HEK293 (cell line): ENCODE measurements around the gene THTPA.

ENCODE experiments used
- CTCF ChIA-PET: fragments of 350-600 bp; formaldehyde crosslinking; extraction: SDS; loops from one replicate; lab custom pipeline; 2021; ENCODE audit warnings: antibody characterized with exemption; lab: Yijun Ruan, JAX
- POLR2A ChIA-PET: fragments of 300-600 bp; formaldehyde crosslinking; extraction: SDS; loops from one replicate; lab custom pipeline; 2020; ENCODE audit warnings: antibody characterized with exemption, inconsistent platforms; lab: Yijun Ruan, JAX
- H3K27ac ChIP-seq: fragments of 200-500 bp; sonication (Bioruptor generic); 2 replicates; pipeline ENCODE4 v1.5.1; 2014; ENCODE audit warnings: low read depth, low read length, control low read depth, inconsistent platforms; ENCODE audit errors: extremely low read depth
- H3K36me3 ChIP-seq, 2 experiments: fragments of 200-500 bp in 1 of 2; sonication (Bioruptor generic) in 1 of 2; 1 replicate in 1 of 2; 2 replicates in 1 of 2; pipeline ENCODE4 v1.5.1; 2014 to 2017; ENCODE audit warnings: inconsistent platforms in 2 of 2, low read length in 2 of 2; ENCODE audit not compliant: control insufficient read depth in 2 of 2, insufficient read depth in 1 of 2
- H3K4me1 ChIP-seq: fragments of 200-500 bp; sonication (Bioruptor generic); 2 replicates; pipeline ENCODE4 v1.5.1; 2014; ENCODE audit warnings: mild to moderate bottlenecking, low read length, inconsistent platforms; ENCODE audit not compliant: control insufficient read depth, insufficient read depth
- H3K4me3 ChIP-seq: 2 replicates; pipeline ENCODE4 v1.5.1; 2011; ENCODE audit warnings: low read depth, mild to moderate bottlenecking, control low read depth, low read length, moderate library complexity
- H3K9me3 ChIP-seq: fragments of 200-500 bp; sonication (Bioruptor generic); 2 replicates; pipeline ENCODE4 v1.5.1; 2014; ENCODE audit warnings: low read depth, low read length, inconsistent platforms; ENCODE audit not compliant: control insufficient read depth, insufficient read depth
- GLI4 ChIP-seq: fragments of 450-650 bp; formaldehyde crosslinking; IDR thresholded peaks from 2 replicates; pipeline ENCODE4 v1.5.1; 2016; ENCODE audit warnings: missing biosample characterization, missing genetic modification characterization
- GLIS2 ChIP-seq: fragments of 450-650 bp; formaldehyde crosslinking; IDR thresholded peaks from 2 replicates; pipeline ENCODE4 v1.5.1; 2016; ENCODE audit warnings: missing biosample characterization, missing genetic modification characterization
- RBAK ChIP-seq: fragments of 450-650 bp; formaldehyde crosslinking; IDR thresholded peaks from 2 replicates; pipeline ENCODE4 v1.5.1; 2016; ENCODE audit warnings: missing biosample characterization, missing genetic modification characterization
- SP2 ChIP-seq: fragments of 450-650 bp; formaldehyde crosslinking; IDR thresholded peaks from 2 replicates; pipeline ENCODE4 v1.5.1; 2016; ENCODE audit warnings: missing biosample characterization, missing genetic modification characterization
- SP3 ChIP-seq: fragments of 450-650 bp; formaldehyde crosslinking; IDR thresholded peaks from 2 replicates; pipeline ENCODE4 v1.5.1; 2016; ENCODE audit warnings: missing biosample characterization, missing genetic modification characterization
- WT1 ChIP-seq: fragments of 450-650 bp; formaldehyde crosslinking; IDR thresholded peaks from 2 replicates; pipeline ENCODE4 v1.5.1; 2016; ENCODE audit warnings: missing biosample characterization, missing genetic modification characterization
- ZBTB48 ChIP-seq: fragments of 450-650 bp; formaldehyde crosslinking; IDR thresholded peaks from 2 replicates; pipeline ENCODE4 v1.5.1; 2016; ENCODE audit warnings: missing biosample characterization, missing genetic modification characterization
- ZBTB8A ChIP-seq: fragments of 450-650 bp; formaldehyde crosslinking; IDR thresholded peaks from 2 replicates; pipeline ENCODE4 v1.5.1; 2016; ENCODE audit warnings: missing biosample characterization, missing genetic modification characterization
- ZFP37 ChIP-seq: fragments of 450-650 bp; formaldehyde crosslinking; IDR thresholded peaks from 2 replicates; pipeline ENCODE4 v1.5.1; 2016; ENCODE audit warnings: missing biosample characterization, missing genetic modification characterization
- ZNF174 ChIP-seq: fragments of 450-650 bp; formaldehyde crosslinking; IDR thresholded peaks from 2 replicates; pipeline ENCODE4 v1.5.0; 2017; ENCODE audit warnings: missing biosample characterization, mild to moderate bottlenecking, missing genetic modification characterization
- ZNF175 ChIP-seq: fragments of 450-650 bp; formaldehyde crosslinking; IDR thresholded peaks from 2 replicates; pipeline ENCODE4 v1.5.1; 2016; ENCODE audit warnings: missing biosample characterization, missing genetic modification characterization
- ZNF366 ChIP-seq: fragments of 450-650 bp; formaldehyde crosslinking; conservative IDR thresholded peaks from 2 replicates; pipeline ENCODE4 v1.5.1; 2016; ENCODE audit warnings: missing biosample characterization, missing genetic modification characterization
- ZNF426 ChIP-seq: fragments of 450-650 bp; formaldehyde crosslinking; IDR thresholded peaks from 2 replicates; pipeline ENCODE4 v1.5.1; 2017; ENCODE audit warnings: missing biosample characterization, missing genetic modification characterization, mild to moderate bottlenecking, inconsistent platforms, moderate library complexity
- ZNF585B ChIP-seq: fragments of 450-650 bp; formaldehyde crosslinking; IDR thresholded peaks from 2 replicates; pipeline ENCODE4 v1.5.1; 2016; ENCODE audit warnings: missing biosample characterization, missing genetic modification characterization
- ZNF621 ChIP-seq: fragments of 450-650 bp; formaldehyde crosslinking; IDR thresholded peaks from 2 replicates; pipeline ENCODE4 v1.5.1; 2017; ENCODE audit warnings: missing biosample characterization, missing genetic modification characterization
- ZNF747 ChIP-seq: fragments of 450-650 bp; formaldehyde crosslinking; IDR thresholded peaks from 2 replicates; pipeline ENCODE4 v1.5.1; 2016; ENCODE audit warnings: missing biosample characterization, missing genetic modification characterization
- ZNF837 ChIP-seq: fragments of 450-650 bp; formaldehyde crosslinking; IDR thresholded peaks from 2 replicates; pipeline ENCODE4 v1.5.1; 2016; ENCODE audit warnings: missing biosample characterization, missing genetic modification characterization
- TF ChIP-seq, protein P1 (sequence below): IDR thresholded peaks from 2 replicates; pipeline ENCODE4 v1.6.1; 2011; ENCODE audit warnings: mild to moderate bottlenecking, low read depth, low read length, borderline replicate concordance
- TF ChIP-seq, protein P2 (sequence below): fragments of 450-650 bp; formaldehyde crosslinking; IDR thresholded peaks from 2 replicates; pipeline ENCODE4 v1.5.1; 2016; ENCODE audit warnings: missing biosample characterization, missing genetic modification characterization
- TF ChIP-seq, protein P3 (sequence below): fragments of 450-650 bp; formaldehyde crosslinking; IDR thresholded peaks from 2 replicates; pipeline ENCODE4 v1.5.1; 2016; ENCODE audit warnings: missing biosample characterization, missing genetic modification characterization
- TF ChIP-seq, protein P4 (sequence below): fragments of 450-650 bp; IDR thresholded peaks from 2 replicates; pipeline ENCODE4 v1.5.1; 2018; ENCODE audit warnings: missing biosample characterization, mild to moderate bottlenecking, missing genetic modification characterization
- TF ChIP-seq, protein P5 (sequence below): fragments of 450-650 bp; formaldehyde crosslinking; IDR thresholded peaks from 2 replicates; pipeline ENCODE4 v1.5.1; 2016; ENCODE audit warnings: missing biosample characterization, missing genetic modification characterization
- TF ChIP-seq, protein P6 (sequence below): fragments of 450-650 bp; formaldehyde crosslinking; IDR thresholded peaks from 2 replicates; pipeline ENCODE4 v1.5.1; 2017; ENCODE audit warnings: missing biosample characterization, missing genetic modification characterization

The THTPA gene

DNA sequence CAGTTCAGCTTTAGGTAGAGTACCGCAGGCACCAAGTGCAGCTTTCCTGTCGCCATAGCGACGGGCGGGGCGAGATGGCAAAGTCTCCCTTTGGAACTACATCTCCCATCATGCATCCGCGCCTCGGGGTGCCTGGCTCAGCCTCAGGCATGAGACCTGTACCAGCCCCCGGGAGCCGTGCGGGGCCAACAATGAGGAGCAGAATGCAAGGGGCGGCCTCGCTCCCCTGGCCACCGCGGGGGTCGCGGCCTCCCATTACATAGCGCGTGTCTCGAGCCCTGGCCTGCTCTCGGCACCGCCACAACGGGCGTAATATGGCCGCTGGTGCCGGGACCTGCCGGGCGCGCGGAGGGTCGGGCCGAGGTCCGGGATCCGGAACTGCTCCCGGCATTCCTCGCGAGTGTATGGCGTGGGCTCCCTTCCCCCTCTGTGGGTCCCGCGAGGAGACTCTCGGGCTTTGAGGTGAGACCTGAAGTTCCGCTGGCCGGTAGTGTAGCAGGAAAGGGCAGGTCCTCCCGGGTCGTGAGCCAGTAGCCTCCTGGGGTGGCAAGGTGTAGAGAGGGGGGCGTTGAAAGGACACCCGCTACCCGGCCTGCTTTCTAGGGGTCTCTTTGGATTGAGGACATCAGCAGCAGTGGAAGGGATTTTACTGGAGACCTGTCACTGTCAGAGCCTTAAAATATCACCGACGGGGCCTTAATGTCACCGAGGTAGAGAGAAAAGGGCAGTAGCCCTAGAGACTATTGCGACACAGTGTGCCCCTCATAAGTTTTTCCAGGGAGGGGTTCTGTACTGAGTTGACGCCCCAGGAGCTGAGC, at the start of gene THTPA (continued):
- TF ChIP-seq SP3 (tag by site-specific recombination) (peak; percentile 79), ZNF174 (no peak)
- TF ChIP-seq, protein P1, sequence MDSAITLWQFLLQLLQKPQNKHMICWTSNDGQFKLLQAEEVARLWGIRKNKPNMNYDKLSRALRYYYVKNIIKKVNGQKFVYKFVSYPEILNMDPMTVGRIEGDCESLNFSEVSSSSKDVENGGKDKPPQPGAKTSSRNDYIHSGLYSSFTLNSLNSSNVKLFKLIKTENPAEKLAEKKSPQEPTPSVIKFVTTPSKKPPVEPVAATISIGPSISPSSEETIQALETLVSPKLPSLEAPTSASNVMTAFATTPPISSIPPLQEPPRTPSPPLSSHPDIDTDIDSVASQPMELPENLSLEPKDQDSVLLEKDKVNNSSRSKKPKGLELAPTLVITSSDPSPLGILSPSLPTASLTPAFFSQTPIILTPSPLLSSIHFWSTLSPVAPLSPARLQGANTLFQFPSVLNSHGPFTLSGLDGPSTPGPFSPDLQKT = no peak; the same call in 1 of the 2 replicates
- TF ChIP-seq, all 188 proteins: peak for 53

DNA sequence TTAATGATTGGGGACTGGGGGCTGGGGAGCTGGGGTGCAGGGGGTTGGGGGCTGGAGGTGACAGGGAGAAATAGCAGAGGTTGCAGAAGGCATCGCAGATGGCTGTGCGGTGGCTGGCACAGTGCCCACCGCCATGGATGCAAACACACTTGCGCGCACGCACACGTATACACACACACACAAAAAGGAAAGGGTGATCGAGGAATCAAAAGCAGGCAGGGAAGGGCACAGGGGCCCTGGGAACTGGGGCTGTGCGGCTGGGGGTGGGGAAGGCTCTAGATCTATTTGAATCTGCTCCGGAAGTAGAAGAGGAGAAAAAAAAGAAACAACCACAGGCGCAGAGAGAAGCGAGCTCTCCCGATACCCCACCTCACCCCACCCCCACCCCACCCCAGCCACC, 43.9 kb upstream of the THTPA start:
- H3K4me3 ChIP-seq = no peak overlapping the region
- no peaks in the 10 kb centered on the region for H3K4me1 ChIP-seq
- no peak overlapping the region for H3K27ac ChIP-seq
- no peaks in the 10 kb centered on the region for H3K36me3 ChIP-seq
- ChIA-PET CTCF (no interaction called here), POLR2A (interaction anchor here (0.7 kb wide), 1 partner anchor 43 kb away, joined by 5 read pairs; no protein-coding TSS in a partner anchor)
- H3K9me3 ChIP-seq = no peaks in the 10 kb centered on the region
- TF ChIP-seq ZNF366 = no peak
- TF ChIP-seq, protein P2, sequence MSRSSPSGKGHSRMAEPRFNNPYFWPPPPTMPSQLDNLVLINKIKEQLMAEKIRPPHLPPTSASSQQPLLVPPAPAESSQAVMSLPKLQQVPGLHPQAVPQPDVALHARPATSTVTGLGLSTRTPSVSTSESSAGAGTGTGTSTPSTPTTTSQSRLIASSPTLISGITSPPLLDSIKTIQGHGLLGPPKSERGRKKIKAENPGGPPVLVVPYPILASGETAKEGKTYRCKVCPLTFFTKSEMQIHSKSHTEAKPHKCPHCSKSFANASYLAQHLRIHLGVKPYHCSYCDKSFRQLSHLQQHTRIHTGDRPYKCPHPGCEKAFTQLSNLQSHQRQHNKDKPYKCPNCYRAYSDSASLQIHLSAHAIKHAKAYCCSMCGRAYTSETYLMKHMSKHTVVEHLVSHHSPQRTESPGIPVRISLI (tag by site-specific recombination) = no peak
- TF ChIP-seq, protein P3, sequence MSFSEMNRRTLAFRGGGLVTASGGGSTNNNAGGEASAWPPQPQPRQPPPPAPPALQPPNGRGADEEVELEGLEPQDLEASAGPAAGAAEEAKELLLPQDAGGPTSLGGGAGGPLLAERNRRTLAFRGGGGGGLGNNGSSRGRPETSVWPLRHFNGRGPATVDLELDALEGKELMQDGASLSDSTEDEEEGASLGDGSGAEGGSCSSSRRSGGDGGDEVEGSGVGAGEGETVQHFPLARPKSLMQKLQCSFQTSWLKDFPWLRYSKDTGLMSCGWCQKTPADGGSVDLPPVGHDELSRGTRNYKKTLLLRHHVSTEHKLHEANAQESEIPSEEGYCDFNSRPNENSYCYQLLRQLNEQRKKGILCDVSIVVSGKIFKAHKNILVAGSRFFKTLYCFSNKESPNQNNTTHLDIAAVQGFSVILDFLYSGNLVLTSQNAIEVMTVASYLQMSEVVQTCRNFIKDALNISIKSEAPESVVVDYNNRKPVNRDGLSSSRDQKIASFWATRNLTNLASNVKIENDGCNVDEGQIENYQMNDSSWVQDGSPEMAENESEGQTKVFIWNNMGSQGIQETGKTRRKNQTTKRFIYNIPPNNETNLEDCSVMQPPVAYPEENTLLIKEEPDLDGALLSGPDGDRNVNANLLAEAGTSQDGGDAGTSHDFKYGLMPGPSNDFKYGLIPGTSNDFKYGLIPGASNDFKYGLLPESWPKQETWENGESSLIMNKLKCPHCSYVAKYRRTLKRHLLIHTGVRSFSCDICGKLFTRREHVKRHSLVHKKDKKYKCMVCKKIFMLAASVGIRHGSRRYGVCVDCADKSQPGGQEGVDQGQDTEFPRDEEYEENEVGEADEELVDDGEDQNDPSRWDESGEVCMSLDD (tag by site-specific recombination) = no peak
- no peak for TF ChIP-seq SP2 (tag by site-specific recombination)
- no peak for TF ChIP-seq ZNF747
- TF ChIP-seq ZBTB48 (tag by site-specific recombination) = no peak
- TF ChIP-seq, protein P4, sequence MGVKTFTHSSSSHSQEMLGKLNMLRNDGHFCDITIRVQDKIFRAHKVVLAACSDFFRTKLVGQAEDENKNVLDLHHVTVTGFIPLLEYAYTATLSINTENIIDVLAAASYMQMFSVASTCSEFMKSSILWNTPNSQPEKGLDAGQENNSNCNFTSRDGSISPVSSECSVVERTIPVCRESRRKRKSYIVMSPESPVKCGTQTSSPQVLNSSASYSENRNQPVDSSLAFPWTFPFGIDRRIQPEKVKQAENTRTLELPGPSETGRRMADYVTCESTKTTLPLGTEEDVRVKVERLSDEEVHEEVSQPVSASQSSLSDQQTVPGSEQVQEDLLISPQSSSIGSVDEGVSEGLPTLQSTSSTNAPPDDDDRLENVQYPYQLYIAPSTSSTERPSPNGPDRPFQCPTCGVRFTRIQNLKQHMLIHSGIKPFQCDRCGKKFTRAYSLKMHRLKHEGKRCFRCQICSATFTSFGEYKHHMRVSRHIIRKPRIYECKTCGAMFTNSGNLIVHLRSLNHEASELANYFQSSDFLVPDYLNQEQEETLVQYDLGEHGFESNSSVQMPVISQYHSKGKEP (tag by site-specific recombination) = no peak
- TF ChIP-seq ZFP37 = no peak
- no peak for TF ChIP-seq ZBTB8A (tag by site-specific recombination)
- no peak for TF ChIP-seq ZNF426 (tag by site-specific recombination)
- TF ChIP-seq WT1 (tag by site-specific recombination) = no peak
- no peak for TF ChIP-seq GLI4 (tag by site-specific recombination)
- no peak for TF ChIP-seq RBAK (tag by site-specific recombination)
- TF ChIP-seq ZNF175 (tag by site-specific recombination) = no peak
- TF ChIP-seq, protein P5, sequence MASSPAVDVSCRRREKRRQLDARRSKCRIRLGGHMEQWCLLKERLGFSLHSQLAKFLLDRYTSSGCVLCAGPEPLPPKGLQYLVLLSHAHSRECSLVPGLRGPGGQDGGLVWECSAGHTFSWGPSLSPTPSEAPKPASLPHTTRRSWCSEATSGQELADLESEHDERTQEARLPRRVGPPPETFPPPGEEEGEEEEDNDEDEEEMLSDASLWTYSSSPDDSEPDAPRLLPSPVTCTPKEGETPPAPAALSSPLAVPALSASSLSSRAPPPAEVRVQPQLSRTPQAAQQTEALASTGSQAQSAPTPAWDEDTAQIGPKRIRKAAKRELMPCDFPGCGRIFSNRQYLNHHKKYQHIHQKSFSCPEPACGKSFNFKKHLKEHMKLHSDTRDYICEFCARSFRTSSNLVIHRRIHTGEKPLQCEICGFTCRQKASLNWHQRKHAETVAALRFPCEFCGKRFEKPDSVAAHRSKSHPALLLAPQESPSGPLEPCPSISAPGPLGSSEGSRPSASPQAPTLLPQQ (tag by site-specific recombination) = no peak
- no peak for TF ChIP-seq GLIS2 (tag by site-specific recombination)
- TF ChIP-seq, protein P6, sequence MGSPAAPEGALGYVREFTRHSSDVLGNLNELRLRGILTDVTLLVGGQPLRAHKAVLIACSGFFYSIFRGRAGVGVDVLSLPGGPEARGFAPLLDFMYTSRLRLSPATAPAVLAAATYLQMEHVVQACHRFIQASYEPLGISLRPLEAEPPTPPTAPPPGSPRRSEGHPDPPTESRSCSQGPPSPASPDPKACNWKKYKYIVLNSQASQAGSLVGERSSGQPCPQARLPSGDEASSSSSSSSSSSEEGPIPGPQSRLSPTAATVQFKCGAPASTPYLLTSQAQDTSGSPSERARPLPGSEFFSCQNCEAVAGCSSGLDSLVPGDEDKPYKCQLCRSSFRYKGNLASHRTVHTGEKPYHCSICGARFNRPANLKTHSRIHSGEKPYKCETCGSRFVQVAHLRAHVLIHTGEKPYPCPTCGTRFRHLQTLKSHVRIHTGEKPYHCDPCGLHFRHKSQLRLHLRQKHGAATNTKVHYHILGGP (tag by site-specific recombination) = no peak
- no peak for TF ChIP-seq ZNF585B (tag by site-specific recombination)
- no peak for TF ChIP-seq ZNF621 (tag by site-specific recombination)
- TF ChIP-seq ZNF837 (tag by site-specific recombination) = no peak
